Heart left ventricle (tissue), 16 donors: ENCODE measurements around the gene ELK3. TPM values are rescaled to one million over a fixed set of nuclear protein-coding genes. Genes with fewer than 3 reads are reported as not detected.
A peak's percentile ranks its signal among the peaks of the same experiment; 100 is the strongest.

Source experiments
- ATAC-seq, 4 donors: fragments of 200-7000 bp; cut with Tn5 transposase; one replicate each; pipeline ENCODE4 v1.9.1; 2020 to 2022; ENCODE audit warnings: moderate library complexity in 4 of 4, mild to moderate bottlenecking in 3 of 4, moderate number of reproducible peaks in 1 of 4
- DNase-seq, 5 donors: peaks; one replicate each; pipeline ENCODE4 v3.0.0-alpha.2; 2020
- H3K27ac ChIP-seq, 12 donors: fragments of 200-600 bp; sonication (generic) in 4 of 12; one replicate each; pipeline versions ENCODE4 v1.5.0 to v1.8.0; 2016 to 2022; ENCODE audit warnings: mild to moderate bottlenecking in 2 of 12
- H3K27me3 ChIP-seq, 9 donors: fragments of 200-600 bp; sonication (generic) in 2 of 9; one replicate each; pipeline versions ENCODE4 v1.5.1 to v1.8.0; 2016 to 2022; ENCODE audit warnings: mild to moderate bottlenecking in 3 of 9
- H3K36me3 ChIP-seq, 9 donors: fragments of 200-600 bp; sonication (generic) in 2 of 9; one replicate each; pipeline versions ENCODE4 v1.5.0 to v1.8.0; 2018 to 2022; ENCODE audit warnings: mild to moderate bottlenecking in 2 of 9
- H3K4me1 ChIP-seq, 12 donors: fragments of 200-600 bp; sonication (generic) in 4 of 12; one replicate each; pipeline versions ENCODE4 v1.5.0 to v1.8.0; 2016 to 2022; ENCODE audit warnings: mild to moderate bottlenecking in 3 of 12
- H3K4me3 ChIP-seq, 12 donors: fragments of 200-600 bp; sonication (generic) in 4 of 12; one replicate each; pipeline versions ENCODE4 v1.5.0 to v1.8.0; 2017 to 2022; ENCODE audit warnings: mild to moderate bottlenecking in 9 of 12, moderate library complexity in 4 of 12
- H3K9me3 ChIP-seq, 12 donors: fragments of 200-600 bp; sonication (generic) in 4 of 12; one replicate each; pipeline versions ENCODE4 v1.5.0 to v1.8.0; 2016 to 2022; ENCODE audit warnings: mild to moderate bottlenecking in 1 of 12
- CTCF ChIP-seq, 12 donors: fragments of 200-600 bp; sonication (generic) in 4 of 12; IDR thresholded peaks; one replicate each; pipeline versions ENCODE4 v1.5.0 to v1.8.0; 2018 to 2022; ENCODE audit warnings: antibody characterized with exemption in 12 of 12, mild to moderate bottlenecking in 5 of 12
- POLR2A ChIP-seq, 2 donors: fragments of 450-650 bp; IDR thresholded peaks; one replicate each; pipeline ENCODE4 v1.6.1; 2017; ENCODE audit warnings: antibody characterized with exemption in 2 of 2, mild to moderate bottlenecking in 2 of 2, moderate library complexity in 2 of 2
- WGBS, 4 donors: extraction: QIAGEN DNeasy Blood & Tissue Kit in 2 of 4; methylation state at CpG; one replicate each; pipeline versions ENCODE4 v1.1.5 to v1.1.7; 2013 to 2018; 5-methylcytosine and 5-hydroxymethylcytosine counted together
- intact Hi-C, 10 donors: fragments of 100-400 bp; cut with DNase I; formaldehyde crosslinking; loops; one replicate each; pipeline versions ENCODE4 v1.11.1 to v1.14.2; 2022
- polyA plus RNA-seq, 2 donors: library from polyadenylated mRNA; stranded (reverse); fragments of 200-250 nt; gene quantifications; one replicate each; pipeline ENCODE4 v1.2.3, GENCODE V29; 2013
- total RNA-seq, 9 donors: library from RNA; depleted of rRNA in 2 of 9; stranded (reverse); fragments of >200 nt in 2 of 9; fragmentation: NEBNext Ultra II Directional in 3 of 9; extraction: Animal tissue kit (Norgen Biotek cat#: 25700) in 3 of 9; gene quantifications; one replicate each; pipeline versions ENCODE4 v1.1.0 to v1.2.4, GENCODE V29; 2016 to 2023
- donor health status: ischemic (EF 13 %, LVEDD 7.1; RV severe dilation, severe dysfunction).
- donor health status: healthy with polysubstance abuse.
- donor health status: DM: no; HTN: yes; CAD: no.
- donor health status: DM: no; HTN: no; CAD: no.
- donor health status: ischemic (EF 25% LVEDD 6.9; RV normal size, moderate dysfunction).
- donor health status: ischemic (EF 25% LVEDD 5.7; RV mildly dilated, moderate dysfunction).
- donor health status: healthy.
- donor health status: DM: yes; HTN: yes; CAD: no.
- donor health status: ischemic (EF 35%, LVEDD 5.7; RV mildly dilated, moderate dysfunction).
- donor health status: nonischemic (EF 11% LVEDD 7.7; RV severe dilation, severe dysfunction).
- donor health status: DM: yes; HTN: yes; CAD: no.
- donor health status: PGD.
- donor health status: ischemic (EF 29% LVEDD 5.4; RV normal size, mild dysfunction).
- donor health status: nonischemic (EF 23%, LVEDD 6.1; RV moderate dilation, normal function).

ELK3 gene
- total and polyA plus RNA-seq, 11 donors, result 5.7 to 42.3 (median 18.6) TPM

- 69 to 76% (median 70%) methylated on average over 7 of the region's 7 CpGs for WGBS, 4 donors
- Histone ChIP-seq H3K27me3 (no peaks in the 10 kb centered on the region), H3K9me3 (no peaks in the 10 kb centered on the region), H3K36me3 (peaks cover 0 to 53% (median 21%) of the 10 kb centered on the region in 9 donors), H3K27ac (peak overlapping the region in 6 of 12 donors; percentile 31 to 83 (median 64)), H3K4me3 (no peak overlapping the region), H3K4me1 (peaks cover 0 to 69% (median 50%) of the 10 kb centered on the region in 12 donors)
- no peak for TF ChIP-seq POLR2A (IDR thresholded peaks at IDR 0.05)
- TF ChIP-seq CTCF (IDR thresholded peaks at IDR 0.05), result no peak
- intact Hi-C loops, result no loop called here
- ATAC-seq, result no peak
- no peak for DNase-seq
Measured at GRCh38 chr12:96256672-96257361, 62.6 kb downstream of the ELK3 start.

- H3K4me3 ChIP-seq, result no peak overlapping the region
- no peak for TF ChIP-seq POLR2A (IDR thresholded peaks at IDR 0.05)
- TF ChIP-seq CTCF (IDR thresholded peaks at IDR 0.05), result no peak
- ATAC-seq (no peak), DNase-seq (no peak)
- 57 to 81% (median 74%) methylated on average over 2 of the region's 2 CpGs for WGBS, 4 donors
- intact Hi-C loops, result no loop called here
- H3K27me3 ChIP-seq, result no peaks in the 10 kb centered on the region
- H3K27ac ChIP-seq, result peak overlapping the region in 11 of 12 donors; percentile 23 to 83 (median 39)
- peaks cover 0 to 53% (median 26%) of the 10 kb centered on the region in 9 donors for H3K36me3 ChIP-seq
- no peaks in the 10 kb centered on the region for H3K9me3 ChIP-seq
- H3K4me1 ChIP-seq, result peaks cover 0 to 69% (median 55%) of the 10 kb centered on the region in 12 donors
Measured at GRCh38 chr12:96257550-96258103, 63.5 kb downstream of the ELK3 start.

- Histone ChIP-seq H3K9me3 (no peaks in the 10 kb centered on the region), H3K36me3 (peaks cover 0 to 53% (median 33%) of the 10 kb centered on the region in 9 donors), H3K27me3 (no peaks in the 10 kb centered on the region), H3K27ac (peak overlapping the region in 11 of 12 donors; percentile 27 to 83 (median 50)), H3K4me1 (peaks cover 0 to 69% (median 53%) of the 10 kb centered on the region in 12 donors), H3K4me3 (no peak overlapping the region)
- peak; percentile 33 to 66 (median 42) for ATAC-seq
- intact Hi-C loops, result no loop called here
- no peak for TF ChIP-seq CTCF (IDR thresholded peaks at IDR 0.05)
- DNase-seq, result peak; percentile 74 to 88 (median 80)
- 38 to 53% (median 45%) methylated on average over 8 of the region's 8 CpGs for WGBS, 4 donors
Measured at GRCh38 chr12:96258104-96258961, 64.2 kb downstream of the ELK3 start.

GRCh38 chr12:96260231-96260630, 66.1 kb downstream of the ELK3 start:
- peaks cover 0 to 71% (median 47%) of the 10 kb centered on the region in 9 donors for H3K36me3 ChIP-seq
- intact Hi-C loops, result no loop called here
- peaks cover 0 to 56% (median 39%) of the 10 kb centered on the region in 12 donors for H3K4me1 ChIP-seq
- H3K4me3 ChIP-seq, result no peak overlapping the region
- H3K27ac ChIP-seq, result no peak overlapping the region
- no peak for DNase-seq
- no peak for TF ChIP-seq POLR2A (IDR thresholded peaks at IDR 0.05)
- no peak for TF ChIP-seq CTCF (IDR thresholded peaks at IDR 0.05)
- no peak for ATAC-seq
- H3K27me3 ChIP-seq, result no peaks in the 10 kb centered on the region
- no peaks in the 10 kb centered on the region for H3K9me3 ChIP-seq
- 83 to 95% (median 88%) methylated on average over 2 of the region's 2 CpGs for WGBS, 4 donors
